Astrocyte (in vitro differentiated cells and primary cell): ENCODE measurements around the gene IGLON5.

Experiments
- EZH2 ChIP-seq: IDR thresholded peaks from 2 replicates; pipeline ENCODE4 v1.6.1; 2012; ENCODE audit warnings: mild to moderate bottlenecking, low read length, inconsistent platforms; ENCODE audit not compliant: insufficient read depth
- TF ChIP-seq, protein P1 (sequence below): IDR thresholded peaks from 2 replicates; pipeline ENCODE4 v1.5.1; 2011; ENCODE audit warnings: low read depth, mild to moderate bottlenecking, inconsistent platforms, low read length, moderate library complexity; ENCODE audit not compliant: insufficient read depth

DNA sequence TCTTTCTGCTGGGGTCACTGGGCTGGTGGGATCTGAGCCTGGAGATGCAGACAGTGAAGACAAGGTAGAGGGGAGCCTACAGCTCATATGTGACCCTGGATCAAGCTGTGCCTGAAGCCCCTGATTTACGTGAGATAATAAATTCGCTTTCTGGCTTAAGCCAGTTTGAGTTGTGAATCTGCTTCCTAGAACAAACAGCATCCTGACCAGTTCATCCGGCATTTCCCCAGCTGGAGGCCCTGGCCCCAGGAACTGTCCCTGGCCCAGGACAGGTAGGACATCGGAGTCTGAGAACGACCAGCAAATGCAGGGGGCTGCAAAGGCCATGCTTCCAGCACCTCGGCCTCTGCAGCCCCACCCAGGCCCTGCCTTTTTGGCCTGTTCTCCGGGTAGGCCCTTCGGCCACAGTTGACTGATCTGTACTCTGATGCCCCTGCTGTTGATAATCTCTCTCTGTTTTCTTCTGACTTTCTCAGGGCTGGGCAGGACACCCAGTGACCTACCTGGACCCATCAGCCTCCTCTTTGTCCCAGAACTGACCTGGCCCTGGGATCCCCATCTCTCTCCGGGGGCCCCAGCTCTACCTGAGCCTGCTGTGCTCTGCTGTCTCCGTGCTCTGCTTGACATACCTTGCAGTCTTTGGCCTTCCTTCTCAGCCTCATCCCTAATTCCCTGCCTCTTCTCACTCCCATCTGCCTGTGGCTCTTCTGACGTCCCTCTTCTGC lies 40.0 kb downstream of the IGLON5 start:
- TF ChIP-seq EZH2 = no peak
- TF ChIP-seq, protein P1, sequence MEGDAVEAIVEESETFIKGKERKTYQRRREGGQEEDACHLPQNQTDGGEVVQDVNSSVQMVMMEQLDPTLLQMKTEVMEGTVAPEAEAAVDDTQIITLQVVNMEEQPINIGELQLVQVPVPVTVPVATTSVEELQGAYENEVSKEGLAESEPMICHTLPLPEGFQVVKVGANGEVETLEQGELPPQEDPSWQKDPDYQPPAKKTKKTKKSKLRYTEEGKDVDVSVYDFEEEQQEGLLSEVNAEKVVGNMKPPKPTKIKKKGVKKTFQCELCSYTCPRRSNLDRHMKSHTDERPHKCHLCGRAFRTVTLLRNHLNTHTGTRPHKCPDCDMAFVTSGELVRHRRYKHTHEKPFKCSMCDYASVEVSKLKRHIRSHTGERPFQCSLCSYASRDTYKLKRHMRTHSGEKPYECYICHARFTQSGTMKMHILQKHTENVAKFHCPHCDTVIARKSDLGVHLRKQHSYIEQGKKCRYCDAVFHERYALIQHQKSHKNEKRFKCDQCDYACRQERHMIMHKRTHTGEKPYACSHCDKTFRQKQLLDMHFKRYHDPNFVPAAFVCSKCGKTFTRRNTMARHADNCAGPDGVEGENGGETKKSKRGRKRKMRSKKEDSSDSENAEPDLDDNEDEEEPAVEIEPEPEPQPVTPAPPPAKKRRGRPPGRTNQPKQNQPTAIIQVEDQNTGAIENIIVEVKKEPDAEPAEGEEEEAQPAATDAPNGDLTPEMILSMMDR = no peak
